Measurements from ENCODE around the gene RFXAP.

Gene RFXAP

DNA sequence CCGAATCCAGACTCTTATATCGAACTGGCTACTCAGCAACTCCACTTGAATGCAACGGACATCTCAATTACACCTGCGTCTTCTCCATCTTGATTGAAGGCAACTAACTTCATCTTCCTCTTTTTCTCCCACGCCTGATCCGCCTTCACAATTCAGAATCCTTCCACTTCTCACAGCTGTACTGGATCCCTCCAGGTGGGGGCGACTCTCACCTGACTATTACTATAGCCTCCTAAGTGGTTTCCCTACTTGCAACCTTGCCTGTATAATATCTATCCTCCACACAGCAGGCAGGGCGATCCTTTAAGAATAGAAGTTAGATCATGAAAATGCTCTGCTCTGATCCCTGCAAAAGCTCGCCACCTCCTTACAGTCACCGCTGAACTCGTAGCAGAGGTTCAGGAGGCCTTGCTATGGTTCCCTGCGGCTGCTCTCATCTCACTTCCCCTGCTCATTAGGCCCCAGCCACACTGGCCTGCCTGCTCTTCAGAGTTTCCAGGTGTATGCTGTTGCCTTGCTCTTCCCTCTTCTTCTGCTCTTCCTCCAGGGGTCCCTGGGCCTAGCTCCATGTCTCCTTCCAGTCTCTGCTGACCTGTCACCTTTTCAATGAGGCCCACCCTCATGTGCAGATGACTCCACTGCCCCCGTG lies 31.9 kb downstream of the RFXAP start:
- TF ChIP-seq, protein P1, sequence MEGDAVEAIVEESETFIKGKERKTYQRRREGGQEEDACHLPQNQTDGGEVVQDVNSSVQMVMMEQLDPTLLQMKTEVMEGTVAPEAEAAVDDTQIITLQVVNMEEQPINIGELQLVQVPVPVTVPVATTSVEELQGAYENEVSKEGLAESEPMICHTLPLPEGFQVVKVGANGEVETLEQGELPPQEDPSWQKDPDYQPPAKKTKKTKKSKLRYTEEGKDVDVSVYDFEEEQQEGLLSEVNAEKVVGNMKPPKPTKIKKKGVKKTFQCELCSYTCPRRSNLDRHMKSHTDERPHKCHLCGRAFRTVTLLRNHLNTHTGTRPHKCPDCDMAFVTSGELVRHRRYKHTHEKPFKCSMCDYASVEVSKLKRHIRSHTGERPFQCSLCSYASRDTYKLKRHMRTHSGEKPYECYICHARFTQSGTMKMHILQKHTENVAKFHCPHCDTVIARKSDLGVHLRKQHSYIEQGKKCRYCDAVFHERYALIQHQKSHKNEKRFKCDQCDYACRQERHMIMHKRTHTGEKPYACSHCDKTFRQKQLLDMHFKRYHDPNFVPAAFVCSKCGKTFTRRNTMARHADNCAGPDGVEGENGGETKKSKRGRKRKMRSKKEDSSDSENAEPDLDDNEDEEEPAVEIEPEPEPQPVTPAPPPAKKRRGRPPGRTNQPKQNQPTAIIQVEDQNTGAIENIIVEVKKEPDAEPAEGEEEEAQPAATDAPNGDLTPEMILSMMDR (IDR thresholded peaks at IDR 0.05; ENCODE audit: low read length) = peak; percentile 39
- no peak for TF ChIP-seq EZH2 (IDR thresholded peaks at IDR 0.05; ENCODE audit: borderline replicate concordance, low read length)
- Histone ChIP-seq H3K27ac (ENCODE audit: low read depth, low read length, poor library complexity, severe bottlenecking) (no peak overlapping the region), H3K4me2 (ENCODE audit: low read length) (no peak overlapping the region), H2AFZ (ENCODE audit: low read length) (no peak overlapping the region), H4K20me1 (ENCODE audit: insufficient read depth, low read length) (no peaks in the 10 kb centered on the region), H3K4me3 (ENCODE audit: low read depth, low read length, poor library complexity, severe bottlenecking) (no peak overlapping the region), H3K9me3 (ENCODE audit: low read length) (no peaks in the 10 kb centered on the region), H3K79me2 (ENCODE audit: insufficient read depth, low read length) (no peaks in the 10 kb centered on the region), H3K27me3 (ENCODE audit: insufficient read depth, low read length) (no peaks in the 10 kb centered on the region), H3F3A (ENCODE audit: insufficient read depth, low read length) (no peaks in the 10 kb centered on the region), H3K4me1 (ENCODE audit: insufficient read depth, low read length, severe bottlenecking) (no peaks in the 10 kb centered on the region), H3K9ac (ENCODE audit: low read length) (no peak overlapping the region), H3K9me2 (ENCODE audit: low read depth, low read length) (no peaks in the 10 kb centered on the region), H3K36me3 (ENCODE audit: insufficient read depth, low read length) (no peaks in the 10 kb centered on the region)

DNA sequence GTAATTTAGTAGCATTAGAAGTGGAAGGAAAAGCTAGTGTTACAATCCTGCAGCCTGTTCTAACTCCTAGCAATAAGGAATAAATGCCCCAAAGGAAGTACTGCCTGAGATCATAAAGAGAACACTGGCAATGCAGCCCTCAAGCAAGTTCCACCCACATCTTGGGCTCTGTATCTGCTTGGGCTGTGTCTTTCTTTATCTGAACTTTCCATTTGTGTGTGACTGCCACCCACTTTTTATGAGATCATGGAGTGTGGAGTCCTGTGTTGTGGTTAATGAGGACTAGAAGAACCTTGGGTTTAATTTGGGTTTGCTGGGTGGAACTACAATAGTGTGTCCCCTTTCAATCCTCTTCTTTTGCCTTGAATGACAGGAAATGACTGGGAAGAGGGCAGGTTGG lies 38.2 kb downstream of the RFXAP start:
- no peaks in the 10 kb centered on the region for H3K9me3 ChIP-seq (ENCODE audit: low read length)

DNA sequence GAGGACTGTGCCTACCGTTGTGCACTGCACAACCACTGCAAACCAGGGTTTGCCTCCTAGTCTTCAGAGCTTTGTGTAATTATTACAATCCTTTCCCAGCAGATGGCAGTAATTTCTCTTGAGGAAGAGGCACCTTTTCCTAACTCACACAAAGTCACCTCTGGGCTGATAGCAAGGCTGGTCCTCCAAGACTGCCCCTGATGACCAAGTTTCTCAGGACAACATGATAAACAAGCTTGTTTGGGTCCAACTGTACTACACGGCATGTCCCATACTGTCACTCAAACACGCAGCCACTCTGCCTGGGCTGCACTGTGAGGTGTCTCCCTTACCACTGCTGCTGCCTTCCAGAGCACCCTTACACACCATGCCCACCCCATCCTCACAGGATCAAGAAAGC lies 39.3 kb downstream of the RFXAP start:
- Histone ChIP-seq H3K9me3 (ENCODE audit: low read length) (no peaks in the 10 kb centered on the region), H3K79me2 (ENCODE audit: insufficient read depth, low read length) (no peaks in the 10 kb centered on the region), H3K4me2 (ENCODE audit: low read length) (no peak overlapping the region), H3K4me3 (ENCODE audit: low read depth, low read length, poor library complexity, severe bottlenecking) (no peak overlapping the region), H3K36me3 (ENCODE audit: insufficient read depth, low read length) (no peaks in the 10 kb centered on the region), H3K27me3 (ENCODE audit: insufficient read depth, low read length) (no peaks in the 10 kb centered on the region), H2AFZ (ENCODE audit: low read length) (no peak overlapping the region), H4K20me1 (ENCODE audit: insufficient read depth, low read length) (no peaks in the 10 kb centered on the region), H3K27ac (ENCODE audit: low read depth, low read length, poor library complexity, severe bottlenecking) (no peak overlapping the region), H3F3A (ENCODE audit: insufficient read depth, low read length) (no peaks in the 10 kb centered on the region), H3K4me1 (ENCODE audit: insufficient read depth, low read length, severe bottlenecking) (no peaks in the 10 kb centered on the region), H3K9ac (ENCODE audit: low read length) (no peak overlapping the region), H3K9me2 (ENCODE audit: low read depth, low read length) (no peaks in the 10 kb centered on the region)
- no peak for TF ChIP-seq EZH2 (IDR thresholded peaks at IDR 0.05; ENCODE audit: borderline replicate concordance, low read length)
- TF ChIP-seq, protein P1 (IDR thresholded peaks at IDR 0.05; ENCODE audit: low read length) = peak; percentile 29; the same call in 1 of the 2 replicates

More for the DNA sequence above, 38.2 kb downstream of the RFXAP start:
- no peaks in the 10 kb centered on the region for H3K79me2 ChIP-seq (ENCODE audit: insufficient read depth, low read length)
- no peak overlapping the region for H3K4me2 ChIP-seq (ENCODE audit: low read length)
- no peak overlapping the region for H2AFZ ChIP-seq (ENCODE audit: low read length)
- H3K36me3 ChIP-seq (ENCODE audit: insufficient read depth, low read length) = no peaks in the 10 kb centered on the region
- no peak overlapping the region for H3K9ac ChIP-seq (ENCODE audit: low read length)
- H4K20me1 ChIP-seq (ENCODE audit: insufficient read depth, low read length) = no peaks in the 10 kb centered on the region
- no peak overlapping the region for H3K4me3 ChIP-seq (ENCODE audit: low read depth, low read length, poor library complexity, severe bottlenecking)
- no peaks in the 10 kb centered on the region for H3K27me3 ChIP-seq (ENCODE audit: insufficient read depth, low read length)
- no peaks in the 10 kb centered on the region for H3K4me1 ChIP-seq (ENCODE audit: insufficient read depth, low read length, severe bottlenecking)
- H3K9me2 ChIP-seq (ENCODE audit: low read depth, low read length) = no peaks in the 10 kb centered on the region
- H3K27ac ChIP-seq (ENCODE audit: low read depth, low read length, poor library complexity, severe bottlenecking) = no peak overlapping the region
- no peak for TF ChIP-seq EZH2 (IDR thresholded peaks at IDR 0.05; ENCODE audit: borderline replicate concordance, low read length)
- TF ChIP-seq, protein P1 (IDR thresholded peaks at IDR 0.05; ENCODE audit: low read length) = no peak
- H3F3A ChIP-seq (ENCODE audit: insufficient read depth, low read length) = no peaks in the 10 kb centered on the region

All from OCI-LY1 (cell line).